ENCODE data around the gene RNASE4.

- TF ChIP-seq CTCF (IDR thresholded peaks at IDR 0.05) (no peak), EP300 (IDR thresholded peaks at IDR 0.05) (no peak)
Observed at GRCh38 chr14:20688167-20688839, 3.9 kb downstream of the RNASE4 start, which contains the start of gene ANG.

All from esophagus muscularis mucosa (tissue), 3 donors.